Fibroblast of skin of back (primary cell): ENCODE results near the gene PPDPF.
"Not testable (repeated sequence)": the region's sequence is repeated elsewhere in the genome, so short reads cannot be mapped to it uniquely, and the experiment has no call there.

Experiments
- DNase-seq: peaks from one replicate; pipeline ENCODE4 v3.0.0-alpha.2; 2013

Gene PPDPF

GRCh38 chr20:63566395-63567135 lies 46.0 kb downstream of the PPDPF start:
- no peak for DNase-seq

GRCh38 chr20:63567136-63567385 lies 46.5 kb downstream of the PPDPF start:
- DNase-seq: no peak

- DNase-seq: no peak
Measured at GRCh38 chr20:63567386-63568169, 47.0 kb downstream of the PPDPF start.

GRCh38 chr20:63568170-63568981 lies 47.8 kb downstream of the PPDPF start:
- no peak for DNase-seq

GRCh38 chr20:63568986-63569949 lies 48.7 kb downstream of the PPDPF start:
- no peak for DNase-seq

- DNase-seq: no peak
Measured at GRCh38 chr20:63570281-63571086, 49.9 kb downstream of the PPDPF start.

- not testable (repeated sequence) for DNase-seq
Measured at GRCh38 chr20:63571087-63571478, 50.5 kb downstream of the PPDPF start.
